Activated CD8-positive, alpha-beta memory T cell treated with anti-CD3 and anti-CD28 coated beads, Interleukin-2, amount 50 U/mL, for 48 hours (primary cell): ENCODE data around the gene IREB2.
A peak's percentile ranks its signal among the peaks of the same experiment; 100 is the strongest.
"Not testable (repeated sequence)": the region's sequence is repeated elsewhere in the genome, so short reads cannot be mapped to it uniquely, and the experiment has no call there.

Experiments used
- DNase-seq: peaks from one replicate; pipeline ENCODE4 v3.0.0-alpha.2; 2020

IREB2 gene

GRCh38 chr15:78437762-78438618 lies at the start of gene IREB2:
Gene IREB2, plus strand, starts transcription at chr15:78438216. Its CDS starts 122 bp downstream, at chr15:78438338.
- peak; percentile 97 for DNase-seq

DNA sequence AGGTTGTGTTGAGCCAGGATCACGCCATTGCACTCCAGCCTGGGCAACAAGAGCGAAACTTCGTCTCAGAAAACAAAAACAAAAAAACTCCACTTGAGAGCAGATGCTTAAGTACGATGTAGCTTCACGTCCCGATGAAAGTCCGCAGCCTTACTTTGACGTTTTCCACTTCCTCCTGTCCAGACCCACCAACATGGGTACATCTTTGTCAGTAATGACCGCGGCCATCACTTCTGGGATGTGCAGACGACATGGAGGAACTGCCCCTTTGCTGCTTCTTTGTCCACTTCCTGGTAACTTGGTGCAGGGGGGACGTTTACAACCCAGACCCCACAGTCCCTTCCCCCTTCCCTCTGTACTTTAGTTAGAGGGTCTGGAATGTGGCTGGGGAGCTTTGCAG lies 49.2 kb upstream of the IREB2 start:
- DNase-seq: no peak

DNA sequence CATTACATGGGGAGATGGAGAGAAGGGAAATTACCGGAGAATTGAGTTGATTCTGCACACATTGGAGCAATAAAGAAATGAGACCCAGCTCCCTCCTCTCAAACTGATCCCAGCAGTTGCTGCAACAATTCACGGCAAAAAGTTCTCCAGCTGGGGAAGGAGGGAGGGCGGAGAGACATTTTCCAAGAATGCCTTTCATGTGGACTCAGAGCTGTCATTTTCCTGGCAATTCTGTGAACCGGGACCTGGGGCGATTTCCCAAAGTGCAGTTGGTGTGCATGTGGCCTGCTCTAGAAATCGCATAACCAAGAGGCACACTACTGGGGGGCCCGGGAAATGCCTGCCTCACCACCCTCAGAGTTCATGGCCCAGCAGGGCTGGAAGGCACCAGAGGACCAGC lies 48.7 kb upstream of the IREB2 start:
- DNase-seq: no peak

- no peak for DNase-seq
Measured at GRCh38 chr15:78389738-78390137, 48.3 kb upstream of the IREB2 start.

- no peak for DNase-seq
Measured at GRCh38 chr15:78390242-78390641, 47.8 kb upstream of the IREB2 start.

GRCh38 chr15:78390826-78391225 lies 47.2 kb upstream of the IREB2 start:
- DNase-seq: no peak

- DNase-seq: no peak
Measured at GRCh38 chr15:78391781-78392180, 46.2 kb upstream of the IREB2 start.

- no peak for DNase-seq
Measured at GRCh38 chr15:78392430-78392829, 45.6 kb upstream of the IREB2 start.

GRCh38 chr15:78393137-78393536 lies 44.9 kb upstream of the IREB2 start:
- no peak for DNase-seq

- DNase-seq: no peak
Measured at GRCh38 chr15:78394026-78394425, 44.0 kb upstream of the IREB2 start.

DNA sequence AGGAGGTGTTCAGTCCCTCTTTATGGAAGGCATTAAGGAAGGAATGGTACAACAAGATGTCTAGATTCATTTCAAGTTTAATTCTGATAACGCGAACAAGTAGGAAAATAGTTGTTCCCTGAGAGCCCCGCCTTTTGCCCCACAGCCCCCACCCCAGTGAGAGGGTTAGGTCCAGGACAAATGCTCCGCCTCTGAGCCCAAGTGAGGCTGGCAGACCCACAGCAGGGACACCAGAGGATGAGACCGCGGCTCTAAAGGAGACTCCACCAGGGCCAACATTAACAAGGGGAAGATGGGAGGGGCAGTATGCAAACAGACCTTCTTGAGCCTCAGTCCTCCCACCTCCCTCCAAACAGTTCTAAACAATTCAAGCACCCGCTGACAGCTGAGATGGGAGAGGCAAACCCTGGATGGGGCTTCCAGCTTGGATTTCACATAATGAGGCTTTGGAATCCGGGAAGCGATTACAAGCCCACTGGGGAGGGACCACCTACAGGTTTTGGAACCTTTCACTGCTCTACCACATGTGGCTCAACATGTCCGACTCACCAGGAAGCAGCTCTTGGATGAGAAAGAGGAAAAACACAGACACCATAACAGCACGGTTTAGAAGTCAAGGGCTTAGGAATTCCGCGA lies 42.9 kb upstream of the IREB2 start:
- no peak for DNase-seq

DNA sequence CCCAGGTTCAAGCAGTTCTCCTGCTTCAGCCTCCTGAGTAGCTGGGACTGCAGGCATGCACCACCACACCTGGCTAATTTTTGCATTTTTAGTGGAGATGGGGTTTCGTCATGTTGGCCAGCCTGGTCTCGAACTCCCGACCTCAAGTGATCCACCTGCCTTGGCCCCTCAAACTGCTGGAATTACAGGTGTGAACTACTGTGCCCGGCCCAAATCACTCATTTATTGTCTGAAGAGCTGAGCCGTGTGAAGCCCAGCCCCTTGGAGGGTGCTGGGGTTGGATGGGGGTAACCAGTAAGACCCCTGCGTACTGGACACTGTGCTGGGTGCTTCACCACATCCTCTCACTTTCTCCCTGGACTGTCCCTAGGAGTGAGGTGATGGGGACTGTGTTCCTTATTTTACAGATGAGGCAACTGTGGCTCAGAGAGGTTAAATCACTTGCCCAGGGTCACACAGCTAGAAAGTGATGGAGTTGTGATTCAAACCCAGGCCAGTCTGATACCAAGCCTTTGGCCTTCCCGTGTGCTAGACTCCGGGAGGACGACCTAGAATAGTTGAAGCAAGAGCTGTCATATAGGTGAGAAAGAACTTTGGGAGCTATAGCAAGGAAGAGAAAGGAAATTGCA lies 41.7 kb upstream of the IREB2 start:
- DNase-seq: no peak

DNA sequence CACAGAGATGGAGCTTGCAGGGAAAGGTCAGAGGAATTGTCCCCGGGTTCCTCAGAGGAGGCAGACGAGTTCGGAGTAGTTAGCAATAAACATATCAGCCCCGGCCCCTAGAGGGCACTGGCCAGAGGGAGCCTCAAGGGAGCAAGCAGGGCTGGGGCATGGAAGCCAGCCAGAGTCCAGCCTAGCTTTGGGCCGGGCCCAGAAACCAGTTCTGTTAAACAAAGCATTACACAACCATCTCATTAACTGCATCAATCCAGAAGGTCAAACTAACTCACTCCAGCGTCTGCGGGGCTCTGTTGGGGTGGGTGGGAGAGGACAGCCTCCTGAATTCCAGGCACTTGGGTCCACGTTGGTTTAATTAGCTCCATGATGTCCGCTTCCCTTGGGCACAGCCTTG lies 41.0 kb upstream of the IREB2 start:
- DNase-seq: no peak

DNA sequence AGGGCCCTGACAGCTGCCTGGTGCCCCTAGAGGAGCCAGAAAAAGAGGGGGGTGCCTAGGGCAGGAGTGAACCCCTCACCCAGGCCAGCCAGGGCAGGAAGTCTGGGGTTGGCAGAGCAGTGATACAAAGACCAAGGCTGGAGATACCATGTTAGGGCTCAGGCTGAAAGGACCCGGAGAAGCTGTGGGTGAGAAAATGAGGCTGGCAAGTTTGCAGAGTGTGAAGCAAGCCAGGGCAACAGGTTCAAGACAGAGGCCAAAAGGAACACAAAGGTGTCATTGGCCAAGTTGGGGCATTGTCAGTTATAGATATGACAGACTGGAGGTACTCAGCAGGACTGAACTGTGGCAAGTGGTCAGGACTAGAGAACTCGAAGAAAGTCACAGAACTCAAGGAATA lies 40.6 kb upstream of the IREB2 start:
- DNase-seq: no peak

GRCh38 chr15:78398076-78398825 lies 39.8 kb upstream of the IREB2 start:
- no peak for DNase-seq

DNA sequence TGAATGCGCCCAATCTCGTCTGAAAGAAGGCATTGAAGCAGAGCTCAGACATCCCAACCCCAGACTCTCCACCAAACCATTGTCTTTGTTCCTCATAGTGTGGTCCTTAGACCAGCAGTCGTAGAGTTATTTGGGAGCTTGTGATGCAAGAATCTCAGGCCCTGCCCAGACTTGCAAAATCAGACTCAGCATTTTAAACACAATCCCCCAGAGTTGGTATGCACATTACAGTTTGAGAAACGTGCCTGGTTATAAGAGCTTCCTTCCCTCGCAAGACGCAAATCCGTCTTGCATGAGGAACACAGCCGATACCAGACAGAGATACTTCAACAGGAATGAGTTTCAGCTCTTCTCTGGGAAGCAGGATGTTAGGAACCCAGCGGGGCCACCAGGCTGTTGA lies 38.9 kb upstream of the IREB2 start:
- DNase-seq: no peak

DNA sequence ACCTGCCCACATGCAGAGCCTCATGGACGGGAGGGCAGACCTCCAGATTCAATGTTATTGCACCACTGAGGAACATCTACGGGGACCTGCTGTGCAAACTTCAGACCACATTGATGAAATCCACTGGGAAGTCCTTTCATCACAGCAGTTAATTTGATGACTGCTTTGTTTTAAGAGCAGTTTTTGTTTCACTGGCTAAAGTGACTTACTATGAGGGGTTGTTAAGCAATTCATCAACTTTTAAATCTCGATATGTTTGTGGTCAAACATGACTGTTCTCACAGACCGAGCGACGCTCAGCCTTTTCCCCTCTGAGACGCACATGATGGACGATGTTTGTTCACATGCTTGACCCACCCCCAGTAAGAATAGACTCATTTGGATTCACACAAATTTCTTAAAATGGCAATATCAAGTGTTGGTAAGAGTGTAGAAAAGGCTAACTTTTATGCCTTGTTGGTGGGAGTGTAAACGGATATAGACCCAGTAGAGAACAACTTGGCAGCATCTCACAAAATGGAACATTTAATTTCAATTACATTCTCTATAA lies 35.9 kb upstream of the IREB2 start:
- no peak for DNase-seq

- no peak for DNase-seq
Measured at GRCh38 chr15:78404125-78404524, 33.9 kb upstream of the IREB2 start.

- not testable (repeated sequence) for DNase-seq
Measured at GRCh38 chr15:78404796-78405195, 33.2 kb upstream of the IREB2 start.

DNA sequence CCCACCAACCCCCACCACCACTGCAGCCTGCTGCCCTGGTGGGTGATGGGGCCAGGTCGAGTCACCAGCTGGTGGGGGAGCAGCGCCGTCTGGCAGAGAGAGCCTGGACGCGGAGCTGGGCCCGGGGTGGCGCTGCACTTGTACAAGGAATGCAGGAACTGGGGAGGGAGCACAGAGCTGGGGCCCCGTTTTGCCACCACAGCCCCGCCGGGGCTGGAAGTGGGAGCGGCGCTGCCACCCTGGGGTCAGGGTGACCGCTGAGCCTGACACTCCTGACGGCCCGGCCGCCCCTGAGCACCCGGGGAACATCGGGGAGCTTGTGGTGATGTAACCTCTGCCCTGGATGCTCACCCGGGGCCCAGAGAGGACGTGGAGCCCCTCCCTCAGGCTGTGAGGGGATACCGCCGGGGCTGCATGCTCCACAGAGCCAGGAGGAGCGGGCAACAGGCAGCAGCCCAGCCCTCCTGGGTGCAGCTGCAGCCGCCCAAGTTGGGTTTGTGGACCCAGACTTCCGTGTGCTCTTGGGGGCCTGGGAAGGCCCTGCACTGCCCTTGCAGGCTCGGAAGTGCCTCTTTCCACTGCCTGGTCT lies 32.6 kb upstream of the IREB2 start:
- no peak for DNase-seq

DNA sequence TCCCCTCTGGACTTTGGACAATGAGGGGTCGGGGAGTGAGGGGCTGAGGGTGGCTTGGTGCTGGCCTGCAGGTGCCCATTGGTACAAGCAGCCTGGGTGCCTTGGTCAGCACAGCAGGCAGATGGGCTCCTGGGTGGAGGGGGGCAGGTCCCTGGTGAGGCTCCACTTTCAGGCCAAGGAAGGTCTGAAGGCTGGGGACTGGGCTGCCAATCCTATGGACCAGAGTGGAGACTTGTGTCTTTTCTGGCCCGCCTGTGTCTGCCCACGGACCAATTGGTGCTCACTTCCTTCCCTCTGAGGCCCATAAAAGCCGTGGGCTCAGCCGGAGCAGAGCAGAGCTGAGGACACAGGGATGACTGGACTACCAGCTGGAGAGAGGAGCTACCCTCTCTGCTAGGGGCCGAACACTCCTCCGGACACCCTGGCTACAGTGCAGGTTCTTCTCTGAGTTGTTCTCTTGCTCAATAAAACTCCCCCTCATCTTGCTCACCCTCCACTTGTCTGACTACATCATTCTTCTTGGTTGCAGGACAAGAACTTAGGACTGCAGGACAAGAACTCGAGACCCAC lies 31.9 kb upstream of the IREB2 start:
- DNase-seq: no peak
